ENCODE measurements around the gene SMIM5.
"Not testable (repeated sequence)": the region's sequence is repeated elsewhere in the genome, so short reads cannot be mapped to it uniquely, and the experiment has no call there.

SMIM5 gene, protein sequence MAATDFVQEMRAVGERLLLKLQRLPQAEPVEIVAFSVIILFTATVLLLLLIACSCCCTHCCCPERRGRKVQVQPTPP

GRCh38 chr17:75632863-75633485 lies at the start of gene SMIM5:
Gene SMIM5, plus strand, starts transcription at chr17:75633434. Its CDS starts 6,768 bp downstream, at chr17:75640202.
- peak; percentile 70 to 86 for DNase-seq

- DNase-seq, result no peak
Measured at GRCh38 chr17:75584849-75585175, 48.4 kb upstream of the SMIM5 start.

DNA sequence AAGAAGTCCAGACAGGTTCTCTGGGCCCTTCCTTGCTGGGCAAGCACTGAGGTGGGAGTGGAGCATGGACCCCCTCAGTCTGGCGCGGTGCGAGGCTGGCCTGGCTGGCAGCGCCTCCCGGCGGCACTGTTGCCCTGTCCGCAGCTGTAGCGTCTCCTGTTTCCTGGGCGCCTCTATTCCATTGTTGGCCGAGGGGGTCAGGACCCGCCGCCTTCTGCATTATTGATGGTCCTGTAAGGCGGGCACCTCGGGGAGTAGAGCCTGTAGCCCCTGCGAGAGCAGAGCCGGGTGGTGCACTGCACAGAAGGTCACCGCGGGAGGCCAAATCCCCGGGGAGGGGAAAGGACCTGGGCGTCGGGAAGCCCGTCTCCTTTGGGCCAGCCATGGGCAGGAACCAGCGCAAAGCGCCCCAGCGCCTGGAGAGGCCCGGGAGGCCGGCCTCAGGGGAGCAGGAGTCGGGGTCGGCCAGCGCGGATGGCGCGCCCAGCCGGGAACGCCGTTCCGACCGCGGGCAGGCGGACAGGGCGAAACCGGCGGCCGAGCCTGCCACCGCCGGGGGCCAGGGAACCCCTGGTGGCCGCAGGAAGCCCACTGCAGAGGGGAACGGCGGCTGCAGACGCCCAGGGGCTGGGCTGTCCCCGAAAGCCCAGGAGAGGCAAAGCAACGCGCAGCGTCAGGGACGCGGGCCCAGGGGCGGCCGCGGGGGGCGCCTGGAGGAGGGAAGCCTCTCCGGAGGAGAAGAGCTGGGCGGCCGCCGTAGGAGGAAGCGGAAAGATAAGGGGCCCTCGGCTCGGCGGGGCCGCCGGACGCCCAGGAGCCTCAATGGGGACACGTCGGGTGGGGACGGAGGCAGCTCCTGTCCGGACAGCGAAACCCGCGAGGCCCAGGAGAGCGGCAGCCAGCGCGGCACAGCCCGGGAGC lies 45.3 kb upstream of the SMIM5 start, which contains the start of gene MYO15B:
MYO15B (plus strand) TSS at position 126 of the 921 bp plus-strand sequence; CDS start at position 384, 258 bp downstream.
- DNase-seq, result peak; percentile 54 to 60

DNA sequence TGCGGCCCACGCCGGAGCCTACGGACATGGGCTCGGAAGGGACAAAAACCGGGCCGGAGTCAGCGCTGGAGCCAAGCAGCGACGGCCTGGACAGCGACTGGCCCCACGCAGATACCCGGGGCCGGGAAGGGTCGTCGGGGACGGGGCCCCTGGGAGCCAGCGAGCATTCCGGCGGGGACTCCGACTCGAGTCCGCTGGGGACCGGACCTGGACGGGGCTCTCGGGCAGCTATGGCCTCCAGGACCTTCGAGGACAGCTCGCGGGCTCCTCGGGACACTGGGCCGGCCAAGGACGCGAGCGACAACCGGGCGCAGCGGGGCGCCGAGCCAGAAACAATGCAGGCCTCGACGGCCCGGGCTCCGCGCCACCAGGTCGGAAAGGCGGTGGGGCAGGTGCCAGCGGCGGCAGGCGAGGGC lies 44.6 kb upstream of the SMIM5 start:
- no peak for DNase-seq

DNA sequence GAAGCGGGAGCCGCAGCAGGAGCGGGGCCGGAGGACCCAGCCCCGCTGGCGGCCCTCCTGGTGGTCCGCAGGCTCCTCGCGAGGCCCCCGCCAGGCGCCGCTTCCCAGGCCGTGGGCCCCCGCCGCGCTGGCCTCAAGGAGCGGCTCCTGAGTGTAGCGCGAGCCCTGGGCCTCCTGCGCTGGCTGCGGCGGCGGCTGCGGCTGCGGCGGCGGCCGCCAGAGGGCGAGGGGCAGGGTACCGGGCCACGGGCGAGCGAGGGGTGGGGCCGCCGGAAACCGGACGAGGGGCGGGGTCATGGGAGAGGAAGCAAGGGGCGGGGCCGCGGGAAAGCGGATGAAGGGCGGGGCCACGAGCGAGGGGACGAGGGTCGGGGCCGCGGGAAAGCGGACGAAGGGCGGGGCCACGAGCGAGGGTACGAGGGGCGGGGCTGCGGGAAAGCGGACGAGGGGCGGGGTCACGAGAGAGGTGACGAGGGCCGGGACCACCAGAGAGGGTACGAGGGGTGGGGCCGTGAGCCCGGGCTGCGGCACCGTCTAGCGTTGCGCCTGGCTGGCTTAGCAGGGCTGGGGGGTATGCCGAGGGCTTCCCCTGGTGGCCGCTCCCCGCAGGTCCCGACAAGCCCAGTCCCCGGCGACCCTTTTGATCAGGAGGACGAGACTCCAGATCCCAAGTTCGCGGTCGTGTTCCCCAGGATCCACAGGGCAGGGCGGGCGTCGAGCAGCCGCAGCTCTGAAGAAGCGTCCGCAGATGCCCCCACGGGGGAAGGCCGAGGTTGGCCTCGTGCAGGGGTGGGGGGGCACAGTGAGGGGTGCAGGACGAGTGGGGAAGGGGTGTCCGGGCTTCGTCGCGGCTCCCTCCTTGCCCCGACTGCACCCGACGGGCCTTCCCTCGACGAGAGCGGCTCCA lies 44.0 kb upstream of the SMIM5 start:
- DNase-seq, result peak; percentile 93 to 99

DNA sequence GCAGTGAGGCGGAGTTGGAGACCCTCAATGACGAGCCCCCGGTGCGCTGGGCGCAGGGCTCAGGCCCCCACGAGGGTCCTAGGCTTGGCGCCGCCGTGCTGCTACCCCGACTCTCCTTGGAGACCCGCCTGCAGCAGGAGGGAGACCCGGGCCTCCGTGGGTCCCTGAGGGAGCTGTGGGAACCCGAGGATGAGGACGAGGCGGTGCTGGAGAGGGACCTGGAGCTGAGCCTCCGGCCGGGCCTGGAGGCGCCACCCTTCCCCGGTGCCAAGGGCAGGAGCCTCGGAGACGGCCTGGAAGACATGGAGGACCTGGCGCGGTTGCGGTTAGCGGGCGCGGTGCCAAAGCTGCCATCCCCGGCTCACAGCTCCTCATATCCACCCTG lies 43.3 kb upstream of the SMIM5 start:
- DNase-seq, result no peak

DNA sequence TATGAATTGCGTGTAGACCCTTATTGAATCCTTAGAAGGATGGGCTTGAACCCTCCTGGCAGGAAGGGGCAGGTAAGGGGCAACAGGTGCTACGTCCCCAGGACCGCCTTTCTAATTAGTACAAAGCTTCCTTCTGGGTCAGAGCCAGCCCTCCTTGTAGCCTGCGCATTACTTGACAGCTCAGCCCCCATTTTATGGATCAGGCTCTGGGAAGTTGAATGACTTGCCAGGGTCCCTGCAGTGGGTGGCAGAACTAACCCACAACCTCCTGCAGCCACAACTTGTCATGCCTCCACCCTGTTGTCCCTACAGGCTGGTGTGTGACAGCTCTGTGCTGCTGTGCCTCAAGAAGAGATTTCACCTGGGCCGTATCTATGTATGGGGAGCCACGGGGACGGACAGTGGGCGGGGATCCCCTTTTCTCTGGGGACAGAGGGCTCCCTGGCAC lies 42.9 kb upstream of the SMIM5 start:
- no peak for DNase-seq

DNA sequence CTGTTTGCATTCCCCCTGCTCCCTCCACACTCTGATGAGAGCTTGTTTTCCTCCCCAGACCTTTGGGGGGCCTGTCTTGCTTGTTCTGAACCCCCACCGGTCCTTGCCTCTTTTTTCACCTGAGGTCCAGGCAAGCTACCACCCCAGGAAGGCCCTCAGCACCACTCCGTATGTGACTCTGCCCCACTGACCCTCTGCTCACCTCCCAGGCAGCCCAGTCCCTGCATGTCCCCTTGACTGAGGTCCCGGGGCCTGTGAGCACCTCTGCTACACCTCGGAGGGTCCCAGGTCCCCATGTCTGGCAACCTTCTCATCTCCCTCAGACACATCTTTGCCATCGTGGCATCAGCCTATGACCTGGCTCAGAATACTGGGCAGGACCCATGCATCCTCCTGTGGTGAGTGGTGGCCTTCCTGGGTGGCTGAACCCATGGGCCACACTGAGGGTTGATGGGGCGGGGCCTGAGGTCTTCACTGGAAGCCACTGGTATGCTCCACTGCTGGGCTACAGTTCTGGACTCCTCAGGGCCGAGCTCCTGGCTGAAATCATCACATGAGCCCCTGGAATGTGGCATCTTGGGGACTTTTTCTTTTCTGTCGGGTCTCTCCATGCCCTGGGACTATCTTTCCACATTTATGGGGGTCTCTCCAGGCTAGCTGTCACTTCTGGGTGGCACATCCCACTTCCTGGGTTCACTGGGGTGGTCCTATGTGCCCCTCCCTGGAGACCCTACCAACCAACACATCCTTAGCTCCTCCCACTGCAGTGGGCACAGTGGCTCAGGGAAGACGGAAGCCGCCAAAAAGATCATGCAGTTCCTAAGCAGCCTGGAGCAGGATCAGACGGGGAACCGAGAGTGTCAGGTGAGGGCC lies 42.1 kb upstream of the SMIM5 start:
- DNase-seq, result no peak

GRCh38 chr17:75591722-75592302 lies 41.4 kb upstream of the SMIM5 start:
- DNase-seq, result no peak

DNA sequence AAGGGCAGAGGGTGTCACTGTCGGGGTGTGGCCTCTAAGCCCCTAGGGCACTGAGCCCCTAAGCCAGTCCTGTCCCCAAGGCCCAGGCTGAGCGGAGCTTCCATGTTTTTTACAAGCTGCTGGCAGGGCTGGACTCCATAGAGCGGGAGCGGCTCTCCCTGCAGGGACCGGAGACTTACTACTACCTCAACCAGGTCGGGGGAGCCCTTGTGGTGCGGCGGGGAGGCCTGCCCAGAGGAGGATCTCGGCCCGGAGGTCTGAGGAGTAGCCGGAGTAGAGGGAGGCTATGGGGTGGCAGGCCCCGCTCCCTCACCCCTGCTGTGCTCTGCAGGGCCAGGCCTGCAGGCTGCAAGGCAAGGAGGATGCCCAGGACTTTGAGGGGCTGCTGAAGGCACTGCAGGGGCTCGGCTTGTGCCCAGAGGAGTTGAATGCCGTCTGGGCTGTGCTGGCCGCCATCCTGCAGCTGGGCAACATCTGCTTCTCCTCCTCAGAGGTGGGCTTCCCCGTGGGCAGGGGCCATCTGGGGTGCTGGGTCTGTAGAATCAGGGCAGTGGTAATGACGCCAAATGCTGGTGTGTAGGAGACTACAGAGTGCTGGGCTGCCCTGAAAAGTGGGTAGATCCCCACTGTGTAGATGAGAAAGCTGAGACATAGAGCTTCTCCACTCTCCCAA lies 40.8 kb upstream of the SMIM5 start:
- no peak for DNase-seq

GRCh38 chr17:75593430-75593829 lies 39.8 kb upstream of the SMIM5 start:
- not testable (repeated sequence) for DNase-seq

GRCh38 chr17:75594499-75595283 lies 38.5 kb upstream of the SMIM5 start:
- no peak for DNase-seq

DNA sequence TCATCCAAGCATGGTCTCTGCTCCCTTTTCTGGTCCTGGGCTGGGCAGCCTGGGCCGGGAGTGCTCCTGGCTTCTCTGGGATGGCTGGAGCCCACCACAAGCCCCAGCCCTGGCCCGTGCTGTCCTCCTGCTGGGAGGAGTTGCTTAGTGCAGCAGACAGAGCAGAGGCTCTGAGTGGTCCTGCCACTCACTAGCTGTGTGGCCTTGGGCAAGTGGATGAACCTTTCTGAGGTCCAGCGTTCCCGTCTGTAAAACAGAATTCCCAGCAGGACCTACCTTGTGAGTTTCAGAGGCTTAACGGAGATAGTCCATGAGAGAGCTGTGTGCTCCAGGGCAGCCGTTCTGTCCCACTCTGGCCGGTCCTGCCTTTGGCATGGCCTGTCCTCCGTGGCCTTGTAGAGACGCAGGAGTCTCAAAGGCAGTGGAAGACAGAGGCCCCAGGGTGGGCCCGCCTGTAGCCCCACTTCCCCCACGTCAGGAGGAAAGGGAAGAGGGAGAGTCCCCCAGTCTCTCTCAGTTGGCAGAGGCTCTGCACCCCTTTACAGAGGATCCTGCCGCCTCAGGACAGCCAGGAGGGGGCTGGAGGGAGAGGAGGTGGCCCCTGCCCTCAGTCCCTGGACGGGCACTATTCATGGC lies 37.8 kb upstream of the SMIM5 start:
- no peak for DNase-seq

- DNase-seq, result no peak
Measured at GRCh38 chr17:75595920-75596313, 37.3 kb upstream of the SMIM5 start.

- no peak for DNase-seq
Measured at GRCh38 chr17:75596320-75597087, 36.7 kb upstream of the SMIM5 start.

DNA sequence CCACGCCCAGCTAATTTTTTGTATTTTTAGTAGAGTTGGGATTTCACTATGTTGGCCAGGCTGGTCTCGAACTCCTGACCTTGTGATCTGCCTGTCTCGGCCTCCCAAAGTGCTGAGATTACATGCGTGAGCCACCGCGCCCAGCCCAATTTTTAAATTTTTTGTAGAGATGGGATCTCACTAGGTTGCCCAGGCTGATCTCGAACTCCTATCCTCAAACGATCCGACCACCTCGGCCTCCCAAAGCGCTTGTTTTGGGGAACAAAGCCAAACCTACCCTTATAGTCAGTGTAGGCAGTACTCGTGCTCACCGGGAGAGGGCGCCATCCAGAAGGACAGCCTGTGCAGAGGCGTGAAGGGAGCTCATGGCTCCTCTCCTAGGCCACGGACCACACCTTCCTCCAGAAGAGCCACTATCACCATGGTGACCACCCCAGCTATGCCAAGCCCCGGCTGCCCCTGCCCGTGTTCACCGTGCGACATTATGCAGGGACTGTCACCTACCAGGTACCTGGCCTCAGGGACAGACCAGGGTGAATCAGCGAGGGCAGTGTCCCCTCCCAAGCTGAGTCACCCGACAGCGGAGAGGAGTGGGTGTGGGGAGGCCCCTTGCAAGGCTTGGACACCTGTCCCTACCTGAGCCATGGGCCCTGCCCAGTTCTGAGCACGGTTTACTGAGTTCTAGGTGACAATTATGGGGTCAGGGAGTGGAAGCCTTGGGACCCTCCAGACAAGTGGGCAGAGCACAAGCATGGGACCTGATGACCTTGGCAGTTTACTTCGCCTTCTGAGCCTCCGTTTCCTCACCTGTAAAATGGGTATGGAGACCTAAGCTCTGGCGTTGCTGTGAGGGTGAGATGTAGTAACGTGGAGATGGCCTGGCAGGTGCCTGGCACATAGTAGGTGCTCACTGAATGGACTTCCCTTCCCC lies 31.9 kb upstream of the SMIM5 start:
- DNase-seq, result peak; percentile 34 to 53

GRCh38 chr17:75602644-75603043 lies 30.6 kb upstream of the SMIM5 start:
- no peak for DNase-seq

GRCh38 chr17:75603123-75603522 lies 30.1 kb upstream of the SMIM5 start:
- DNase-seq, result no peak

Measured in stimulated activated CD4-positive, alpha-beta T cell treated with anti-CD3 and anti-CD28 coated beads, Interleukin-4, amount 100 ng/mL, for 4 hours (primary cell).